Progenitor cell of endocrine pancreas (in vitro differentiated cells): ENCODE data around the gene NR5A2. TPM values are rescaled to one million over a fixed set of nuclear protein-coding genes. Genes with fewer than 3 reads are reported as not detected.
"Not testable (repeated sequence)": the region's sequence is repeated elsewhere in the genome, so short reads cannot be mapped to it uniquely, and the experiment has no call there.

Source experiments
- DNase-seq: peaks from one replicate; pipeline ENCODE4 v3.0.0; 2021; ENCODE audit warnings: low spot score; ENCODE audit not compliant: unreplicated experiment
- H3K27ac Mint-ChIP-seq: 2 replicates; pipeline ENCODE4 v1.8.0; 2021; ENCODE audit warnings: mild to moderate bottlenecking, moderate library complexity, mixed read lengths
- H3K27me3 Mint-ChIP-seq: 2 replicates; pipeline ENCODE4 v1.8.0; 2021; ENCODE audit warnings: mixed read lengths
- H3K36me3 Mint-ChIP-seq: 2 replicates; pipeline ENCODE4 v1.8.0; 2022; ENCODE audit warnings: mixed read lengths; ENCODE audit not compliant: insufficient read depth
- H3K4me1 Mint-ChIP-seq: 2 replicates; pipeline ENCODE4 v1.8.0; 2021; ENCODE audit warnings: low read depth, mixed read lengths
- H3K4me3 Mint-ChIP-seq: 2 replicates; pipeline ENCODE4 v1.8.0; 2021; ENCODE audit warnings: low read depth, mild to moderate bottlenecking, moderate library complexity, mixed read lengths
- H3K9me3 Mint-ChIP-seq: 2 replicates; pipeline ENCODE4 v1.8.0; 2021; ENCODE audit warnings: low read depth, mixed read lengths
- CTCF ChIP-seq: fragments of 200-600 bp; sonication (generic); IDR thresholded peaks from one replicate; pipeline ENCODE4 v1.5.0; 2021; ENCODE audit warnings: antibody characterized with exemption, mild to moderate bottlenecking; ENCODE audit not compliant: unreplicated experiment
- total RNA-seq: library from RNA; stranded (reverse); gene quantifications from 2 replicates; pipeline ENCODE4 v1.2.1, GENCODE V29; 2021

The NR5A2 gene
- total RNA-seq, 1 donor from 2014 or later, result 23.2 TPM

GRCh38 chr1:200181861-200182260, 154.4 kb downstream of the NR5A2 start:
- Mint-ChIP-seq H3K27ac (no peak overlapping the region), H3K4me1 (peaks cover 3% of the 10 kb centered on the region), H3K4me3 (no peak overlapping the region), H3K36me3 (no peaks in the 10 kb centered on the region), H3K9me3 (peaks cover 18% of the 10 kb centered on the region), H3K27me3 (no peaks in the 10 kb centered on the region)
- no peak for DNase-seq
- TF ChIP-seq CTCF, result no peak

GRCh38 chr1:200182701-200183100, 155.2 kb downstream of the NR5A2 start:
- no peak for TF ChIP-seq CTCF
- DNase-seq, result no peak
- Mint-ChIP-seq H3K27ac (no peak overlapping the region), H3K4me3 (no peak overlapping the region), H3K4me1 (no peaks in the 10 kb centered on the region), H3K27me3 (no peaks in the 10 kb centered on the region), H3K36me3 (no peaks in the 10 kb centered on the region), H3K9me3 (peaks cover 21% of the 10 kb centered on the region)

- H3K27ac Mint-ChIP-seq, result no peak overlapping the region
- H3K4me1 Mint-ChIP-seq, result no peaks in the 10 kb centered on the region
- no peaks in the 10 kb centered on the region for H3K36me3 Mint-ChIP-seq
- no peak for DNase-seq
- H3K9me3 Mint-ChIP-seq, result peaks cover 21% of the 10 kb centered on the region
- H3K4me3 Mint-ChIP-seq, result no peak overlapping the region
- TF ChIP-seq CTCF, result no peak
- no peaks in the 10 kb centered on the region for H3K27me3 Mint-ChIP-seq
Observed at GRCh38 chr1:200183637-200184036, 156.1 kb downstream of the NR5A2 start.

- Mint-ChIP-seq H3K9me3 (peaks cover 21% of the 10 kb centered on the region), H3K27me3 (no peaks in the 10 kb centered on the region), H3K36me3 (no peaks in the 10 kb centered on the region), H3K4me1 (no peaks in the 10 kb centered on the region), H3K4me3 (no peak overlapping the region), H3K27ac (no peak overlapping the region)
- no peak for DNase-seq
- TF ChIP-seq CTCF, result no peak
Observed at GRCh38 chr1:200184196-200184595, 156.7 kb downstream of the NR5A2 start.

- not testable (repeated sequence) for DNase-seq, H3K4me3 Mint-ChIP-seq, H3K4me1 Mint-ChIP-seq, H3K27ac Mint-ChIP-seq, H3K36me3 Mint-ChIP-seq, H3K27me3 Mint-ChIP-seq
- peaks cover 20% of the 10 kb centered on the region for H3K9me3 Mint-ChIP-seq
Observed at GRCh38 chr1:200185191-200185590, 157.7 kb downstream of the NR5A2 start.

- not testable (repeated sequence) for H3K27ac Mint-ChIP-seq, H3K36me3 Mint-ChIP-seq, H3K4me3 Mint-ChIP-seq, DNase-seq, H3K4me1 Mint-ChIP-seq, H3K27me3 Mint-ChIP-seq
- H3K9me3 Mint-ChIP-seq, result peaks cover 14% of the 10 kb centered on the region
Observed at GRCh38 chr1:200187332-200187731, 159.8 kb downstream of the NR5A2 start.
